IPS-20b (cell line): ENCODE results near the gene TNNT1.

Experiments used
- H3K27ac ChIP-seq: one replicate; pipeline ENCODE4 v1.5.1; 2013; ENCODE audit warnings: low read length
- H3K27me3 ChIP-seq: 2 replicates; pipeline ENCODE4 v1.6.1; 2013; ENCODE audit warnings: mild to moderate bottlenecking, low read length, inconsistent platforms; ENCODE audit not compliant: insufficient read depth
- H3K36me3 ChIP-seq: 2 replicates; pipeline ENCODE4 v1.6.1; 2013; ENCODE audit warnings: low read depth, mild to moderate bottlenecking, inconsistent platforms, low read length, moderate library complexity; ENCODE audit not compliant: insufficient read depth
- H3K4me1 ChIP-seq: 2 replicates; pipeline ENCODE4 v1.6.1; 2013; ENCODE audit warnings: mild to moderate bottlenecking, control low read depth, inconsistent platforms, low read length, moderate library complexity; ENCODE audit not compliant: insufficient read depth
- H3K4me3 ChIP-seq: 2 replicates; pipeline ENCODE4 v1.5.1; 2013; ENCODE audit warnings: mild to moderate bottlenecking, low read length, inconsistent platforms
- H3K9ac ChIP-seq: 2 replicates; pipeline ENCODE4 v1.6.1; 2013; ENCODE audit warnings: low read depth, mild to moderate bottlenecking, inconsistent platforms, low read length, moderate library complexity
- H3K9me3 ChIP-seq: 2 replicates; pipeline ENCODE4 v1.6.1; 2013; ENCODE audit warnings: mild to moderate bottlenecking, low read depth, low read length, inconsistent platforms; ENCODE audit not compliant: insufficient read depth

TNNT1 gene

DNA sequence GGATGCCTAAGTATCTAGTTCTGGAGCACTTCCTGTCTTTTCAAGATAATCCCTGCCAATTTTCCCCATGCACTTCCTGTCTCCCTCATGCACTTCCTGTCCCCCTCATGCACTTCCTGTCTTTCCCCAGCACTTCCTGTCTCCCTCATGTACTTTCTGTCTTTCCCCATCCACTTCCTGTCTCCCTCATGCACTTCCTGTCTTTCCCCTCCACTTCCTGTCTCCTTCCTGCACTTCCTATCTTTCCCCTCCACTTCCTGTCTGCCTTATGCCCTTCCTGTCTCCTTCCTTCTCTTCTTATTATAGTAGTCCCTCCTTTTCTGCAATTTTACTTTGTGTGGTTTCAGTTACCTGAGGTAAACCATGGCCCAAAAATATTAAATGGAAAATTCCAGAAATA is 3.0 kb upstream of the TNNT1 start:
- Histone ChIP-seq H3K4me3 (no peak overlapping the region), H3K36me3 (peaks cover 5% of the 10 kb centered on the region; the same call in 1 of the 2 replicates), H3K4me1 (peaks cover 12% of the 10 kb centered on the region), H3K9me3 (no peaks in the 10 kb centered on the region), H3K27me3 (peaks cover 13% of the 10 kb centered on the region), H3K27ac (no peak overlapping the region), H3K9ac (no peak overlapping the region)

DNA sequence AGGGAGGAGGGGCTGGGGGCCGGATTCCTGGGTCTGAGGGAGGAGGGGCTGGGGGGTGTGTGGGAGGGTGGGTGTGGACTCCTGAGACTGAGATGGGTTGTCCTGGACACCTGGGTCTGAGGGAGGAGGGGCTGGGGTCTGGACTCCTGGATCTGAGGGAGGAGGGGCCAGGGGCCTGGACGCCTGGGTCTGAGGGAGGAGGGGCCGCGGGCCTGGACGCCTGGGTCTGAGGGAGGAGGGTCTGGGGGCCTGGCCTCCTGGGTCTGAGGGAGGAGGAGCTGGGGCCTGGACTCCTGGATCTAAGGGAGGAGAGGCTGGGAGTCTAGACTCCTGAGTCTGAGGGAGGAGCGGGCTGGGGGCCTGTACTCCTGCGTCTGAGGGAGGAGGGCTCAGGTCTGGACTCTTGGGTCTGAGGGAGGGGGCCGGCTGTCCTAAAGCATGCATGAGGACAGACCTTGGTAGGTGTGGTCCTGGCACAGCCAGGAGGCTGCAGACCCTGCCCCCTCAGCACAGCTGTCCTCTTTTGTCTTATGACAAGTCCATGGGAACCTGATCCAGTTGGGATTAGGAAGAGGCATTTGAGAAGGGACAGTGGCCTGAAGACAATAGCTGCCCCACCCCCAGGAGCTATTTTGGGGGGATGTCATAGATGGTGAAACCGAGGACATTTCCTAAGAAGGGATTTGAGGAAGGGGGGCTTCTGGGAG is 1.3 kb downstream of the TNNT1 start:
- H3K9ac ChIP-seq, result no peak overlapping the region

DNA sequence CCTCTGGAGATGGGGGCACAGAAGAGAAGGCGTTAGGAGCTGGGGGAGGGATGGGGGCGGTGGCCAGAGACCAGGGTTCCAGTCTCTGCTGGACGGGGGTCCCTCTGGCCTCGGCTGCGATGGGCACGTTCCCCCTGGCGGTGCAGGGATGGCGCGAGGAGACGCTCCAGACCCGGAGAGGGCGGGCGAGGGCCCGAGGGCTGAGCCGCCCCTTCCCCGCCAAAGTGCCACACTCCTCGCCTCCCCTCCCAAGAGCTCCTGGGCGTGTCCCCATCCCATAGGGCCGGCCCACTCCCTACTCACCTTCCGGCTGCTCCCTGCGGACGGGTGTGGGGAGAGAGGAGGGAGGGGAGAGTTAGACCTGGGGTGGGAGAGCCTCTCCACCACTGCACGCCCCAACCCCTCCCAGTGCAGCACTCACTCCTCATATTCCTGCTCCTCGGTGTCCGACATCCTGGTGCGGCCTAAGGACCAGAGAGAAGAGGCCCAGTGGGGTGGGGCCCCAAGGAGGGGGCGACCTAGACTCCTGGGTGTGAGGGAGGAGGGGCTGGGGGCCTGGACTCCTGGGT is 2.2 kb downstream of the TNNT1 start:
- H3K9ac ChIP-seq, result peak overlapping the region; percentile 72; the same call in 1 of the 2 replicates

More for the DNA sequence above, 1.3 kb downstream of the TNNT1 start:
- Histone ChIP-seq H3K4me1 (peaks cover 12% of the 10 kb centered on the region), H3K36me3 (peaks cover 5% of the 10 kb centered on the region; the same call in 1 of the 2 replicates), H3K27me3 (peaks cover 10% of the 10 kb centered on the region; the same call in 1 of the 2 replicates), H3K9me3 (no peaks in the 10 kb centered on the region), H3K4me3 (no peak overlapping the region), H3K27ac (no peak overlapping the region)

DNA sequence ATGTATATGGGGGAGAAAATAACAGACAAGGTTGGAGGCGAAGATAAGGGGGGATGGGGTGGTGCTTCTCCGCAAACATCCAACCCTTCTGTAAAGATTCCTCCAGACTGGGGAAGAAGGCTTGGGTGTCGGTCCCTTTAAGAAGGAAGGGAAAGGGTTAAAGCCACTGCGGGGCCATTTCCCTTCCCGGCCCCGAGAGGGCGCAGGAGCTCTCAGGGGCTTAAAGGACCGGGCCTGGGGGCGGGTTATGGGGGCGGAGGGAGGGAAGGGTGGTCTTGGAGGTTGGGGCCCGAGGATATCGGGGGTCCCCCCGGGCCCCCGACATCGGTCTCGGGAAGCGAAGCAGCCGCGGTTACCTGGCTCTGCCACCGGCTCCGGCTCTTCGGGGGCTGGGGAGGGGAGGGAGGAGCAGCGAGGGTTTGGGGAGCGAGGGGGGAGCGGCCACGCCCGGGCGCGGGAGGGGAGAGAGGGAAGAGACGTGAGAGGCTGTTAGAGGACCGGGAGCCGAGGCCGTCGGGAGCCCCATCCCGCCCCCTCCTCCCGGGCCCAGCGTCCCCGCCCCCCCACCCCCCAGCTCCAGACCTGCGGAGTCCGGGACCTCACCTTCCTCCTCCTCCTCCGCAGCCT is 2.8 kb downstream of the TNNT1 start:
- Histone ChIP-seq H3K27me3 (peaks cover 10% of the 10 kb centered on the region; the same call in 1 of the 2 replicates), H3K9ac (no peak overlapping the region), H3K4me1 (peaks cover 12% of the 10 kb centered on the region), H3K4me3 (peak overlapping the region; percentile 68), H3K36me3 (no peaks in the 10 kb centered on the region), H3K27ac (no peak overlapping the region), H3K9me3 (no peaks in the 10 kb centered on the region)

More for the DNA sequence above, 2.2 kb downstream of the TNNT1 start:
- Histone ChIP-seq H3K4me1 (peaks cover 12% of the 10 kb centered on the region), H3K27me3 (peaks cover 10% of the 10 kb centered on the region; the same call in 1 of the 2 replicates), H3K36me3 (peaks cover under 1% of the 10 kb centered on the region; the same call in 1 of the 2 replicates), H3K4me3 (peak overlapping the region; percentile 68; the same call in 1 of the 2 replicates), H3K9me3 (no peaks in the 10 kb centered on the region), H3K27ac (peak overlapping the region; percentile 93)

DNA sequence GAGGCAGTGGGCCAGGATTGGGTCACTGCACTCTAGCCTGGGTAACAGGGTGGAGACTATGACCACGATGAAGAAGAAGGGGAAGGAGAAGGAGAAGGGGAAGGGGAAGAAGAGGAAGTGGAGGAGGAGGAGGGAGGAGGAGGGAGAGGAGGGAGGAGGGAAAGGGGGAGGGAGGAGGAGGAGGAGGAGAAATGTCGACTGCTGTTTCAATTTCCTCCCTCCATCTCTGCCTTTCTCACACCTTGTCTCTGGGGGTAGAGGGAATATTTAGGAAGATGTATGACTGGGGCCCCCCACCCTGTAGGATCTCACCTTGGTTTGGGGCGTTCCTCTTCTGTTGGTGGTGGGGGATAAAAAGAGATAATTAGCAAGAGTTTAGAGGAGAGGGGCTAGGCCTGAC is 3.8 kb downstream of the TNNT1 start:
- H3K9me3 ChIP-seq, result no peaks in the 10 kb centered on the region
- no peaks in the 10 kb centered on the region for H3K36me3 ChIP-seq
- no peak overlapping the region for H3K9ac ChIP-seq
- H3K4me3 ChIP-seq, result no peak overlapping the region; the same call in 1 of the 2 replicates
- peaks cover 15% of the 10 kb centered on the region for H3K4me1 ChIP-seq
- no peak overlapping the region for H3K27ac ChIP-seq
- peaks cover 10% of the 10 kb centered on the region; the same call in 1 of the 2 replicates for H3K27me3 ChIP-seq

DNA sequence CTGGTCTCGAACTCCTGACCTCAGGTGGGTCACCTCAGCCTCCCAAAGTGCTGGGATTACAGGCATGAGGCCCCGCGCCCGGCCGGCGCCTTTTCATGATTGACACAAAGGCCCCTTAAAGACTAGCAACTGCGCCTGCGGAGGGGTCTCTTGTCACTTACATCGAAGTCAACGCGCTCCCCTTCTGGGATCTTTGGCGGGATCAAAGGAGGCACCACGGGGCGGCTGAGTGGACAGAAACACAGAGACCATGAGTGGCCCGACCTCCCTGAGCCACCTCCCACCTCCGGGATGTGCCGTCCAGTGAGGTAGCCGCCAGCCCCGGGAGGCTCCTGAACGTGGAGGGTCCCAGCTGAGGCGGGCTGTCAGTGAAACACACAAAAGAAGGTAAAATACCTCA is 7.3 kb downstream of the TNNT1 start:
- H3K9ac ChIP-seq, result no peak overlapping the region
- H3K4me1 ChIP-seq, result peaks cover 3% of the 10 kb centered on the region; the same call in 1 of the 2 replicates
- no peaks in the 10 kb centered on the region for H3K27me3 ChIP-seq
- H3K4me3 ChIP-seq, result peak overlapping the region; percentile 58; the same call in 1 of the 2 replicates
- H3K9me3 ChIP-seq, result no peaks in the 10 kb centered on the region
- H3K36me3 ChIP-seq, result 0 out of 2 replicates have a peak, but pooled peaks cover under 1% of the 10 kb centered on the region
- H3K27ac ChIP-seq, result no peak overlapping the region

DNA sequence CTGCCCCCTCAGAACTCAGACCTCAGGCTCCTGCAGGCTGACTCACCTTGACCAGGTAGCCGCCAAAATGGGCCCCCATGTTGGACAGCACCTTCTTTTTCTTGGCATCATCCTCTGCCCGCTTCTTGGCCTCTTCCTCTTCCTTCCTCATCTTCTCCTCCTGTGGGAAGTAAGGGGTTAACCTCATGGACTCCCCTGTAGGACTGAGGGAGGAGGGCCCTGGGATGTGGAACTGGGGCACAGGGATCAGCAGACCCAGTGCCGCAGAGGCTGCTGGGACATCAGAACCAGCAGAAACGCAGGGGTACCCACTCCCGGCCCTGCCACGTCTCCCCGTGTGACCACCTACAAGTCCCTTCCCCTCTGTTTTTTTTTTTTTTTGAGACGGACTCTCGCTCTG is 11.1 kb downstream of the TNNT1 start:
- no peak overlapping the region for H3K27ac ChIP-seq
- H3K36me3 ChIP-seq, result peaks cover 15% of the 10 kb centered on the region
- no peaks in the 10 kb centered on the region for H3K27me3 ChIP-seq
- no peak overlapping the region; the same call in 1 of the 2 replicates for H3K9ac ChIP-seq
- H3K4me3 ChIP-seq, result no peak overlapping the region
- H3K9me3 ChIP-seq, result no peaks in the 10 kb centered on the region
- H3K4me1 ChIP-seq, result peaks cover 3% of the 10 kb centered on the region; the same call in 1 of the 2 replicates

DNA sequence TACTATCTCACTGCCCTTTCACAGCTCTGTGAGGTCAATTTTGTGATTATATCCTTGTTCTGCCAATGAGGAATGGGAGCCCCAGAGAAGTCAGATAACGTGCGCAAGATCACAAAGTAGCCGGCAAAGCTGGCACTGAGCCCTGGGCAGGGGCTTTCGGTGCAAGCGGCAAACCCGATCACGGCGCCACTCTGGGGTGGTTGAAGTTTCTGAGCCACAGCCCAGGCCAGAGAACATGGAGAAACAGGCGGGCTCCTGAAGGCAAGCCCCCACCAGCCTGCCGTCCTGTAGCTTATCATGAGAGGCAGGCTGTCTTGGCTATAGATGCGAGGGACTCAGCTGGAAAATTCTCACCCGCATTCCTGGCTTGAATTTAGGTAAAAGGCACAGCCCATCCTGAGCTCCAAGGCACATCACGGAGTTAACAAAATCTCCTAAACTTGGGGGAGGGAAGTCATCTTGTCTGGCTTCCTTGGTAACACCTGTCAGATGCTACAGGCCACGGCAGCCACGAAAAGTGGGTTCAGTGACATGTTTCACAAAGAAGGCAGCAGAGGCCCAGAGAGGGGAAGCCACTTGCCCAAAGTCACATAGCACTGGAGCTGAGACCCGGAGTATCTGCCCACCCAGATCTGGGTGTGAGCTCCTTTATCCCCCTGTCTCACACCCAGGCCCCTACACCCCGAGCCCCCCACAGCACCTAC is 12.5 kb downstream of the TNNT1 start:
- Histone ChIP-seq H3K27me3 (no peaks in the 10 kb centered on the region), H3K9ac (no peak overlapping the region), H3K4me3 (no peak overlapping the region), H3K27ac (no peak overlapping the region), H3K36me3 (peaks cover 15% of the 10 kb centered on the region), H3K9me3 (no peaks in the 10 kb centered on the region), H3K4me1 (peaks cover 3% of the 10 kb centered on the region; the same call in 1 of the 2 replicates)

DNA sequence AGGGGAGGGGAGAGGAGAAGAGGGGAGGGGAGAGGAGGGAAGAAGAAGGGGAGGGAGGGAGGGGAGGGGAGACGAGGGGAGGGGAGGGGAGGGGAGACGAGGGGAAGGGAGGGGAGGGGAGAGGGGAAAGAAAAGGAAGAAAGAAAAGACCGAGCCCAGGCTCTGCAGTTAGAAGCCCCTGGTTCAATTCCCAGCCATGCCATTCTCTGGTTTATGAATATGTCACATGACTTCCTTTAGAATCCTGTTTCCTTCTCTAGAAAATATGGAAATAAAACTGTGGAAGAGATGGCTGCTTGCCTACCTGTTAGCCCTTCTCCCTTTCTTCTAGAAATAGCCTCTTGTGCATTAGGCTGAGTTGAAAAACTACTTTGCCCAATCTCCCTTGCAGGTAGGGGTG is 14.3 kb downstream of the TNNT1 start:
- no peak overlapping the region for H3K4me3 ChIP-seq
- no peaks in the 10 kb centered on the region for H3K9me3 ChIP-seq
- no peaks in the 10 kb centered on the region; the same call in 1 of the 2 replicates for H3K4me1 ChIP-seq
- H3K27me3 ChIP-seq, result no peaks in the 10 kb centered on the region
- no peak overlapping the region for H3K9ac ChIP-seq
- peaks cover 15% of the 10 kb centered on the region for H3K36me3 ChIP-seq
- H3K27ac ChIP-seq, result no peak overlapping the region

DNA sequence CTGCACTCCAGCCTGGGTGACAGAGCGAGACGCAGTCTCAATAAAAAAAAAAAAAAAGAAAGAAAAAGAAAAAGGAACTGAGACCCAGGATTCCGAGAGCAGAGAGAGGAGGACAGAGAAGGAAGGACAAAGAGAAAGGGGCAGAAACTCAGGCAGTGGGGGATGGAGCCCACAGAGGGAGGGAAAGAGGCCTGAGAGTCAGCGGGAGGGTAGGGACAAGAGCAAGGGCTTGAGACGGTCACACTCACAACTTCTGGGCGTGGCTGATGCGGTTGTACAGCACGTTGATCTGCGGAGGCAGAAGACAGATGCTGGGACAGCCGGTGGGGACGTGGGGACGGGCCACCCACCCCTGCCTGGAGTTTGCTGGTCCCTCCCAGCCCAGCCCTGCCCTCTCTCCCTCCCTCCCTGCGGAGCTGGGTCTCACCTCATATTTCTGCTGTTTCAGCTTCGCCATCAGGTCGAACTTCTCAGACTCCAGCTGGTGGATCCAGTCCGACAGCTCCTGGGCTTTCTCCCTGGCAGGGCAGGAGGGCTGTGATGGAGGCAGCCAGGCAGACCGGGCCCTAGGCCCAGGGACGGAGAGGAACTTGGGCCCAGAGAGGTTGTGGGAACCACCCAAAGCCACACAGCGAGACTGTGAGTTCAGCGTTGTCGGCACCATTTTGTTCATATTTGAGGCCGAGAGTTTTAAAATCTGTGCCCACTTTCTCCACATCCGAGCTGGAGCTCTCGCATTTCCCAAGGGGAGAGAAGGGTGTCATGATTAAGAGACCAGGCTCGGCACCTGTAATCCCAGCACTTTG is 15.2 kb downstream of the TNNT1 start:
- no peak overlapping the region for H3K9ac ChIP-seq
- H3K27ac ChIP-seq, result no peak overlapping the region
- no peaks in the 10 kb centered on the region for H3K9me3 ChIP-seq
- no peaks in the 10 kb centered on the region for H3K27me3 ChIP-seq
- peaks cover 4% of the 10 kb centered on the region; the same call in 1 of the 2 replicates for H3K4me1 ChIP-seq
- no peak overlapping the region for H3K4me3 ChIP-seq
- H3K36me3 ChIP-seq, result peaks cover 15% of the 10 kb centered on the region
